Heart right ventricle (tissue), 16 donors: Measurements from ENCODE around the gene NAPA. TPM values are rescaled to one million over a fixed set of nuclear protein-coding genes. Genes with fewer than 3 reads are reported as not detected.

Experiments used
- ATAC-seq, 8 donors: fragments of 200-7000 bp; cut with Tn5 transposase; one replicate each; pipeline ENCODE4 v1.9.1; 2020; ENCODE audit warnings: mild to moderate bottlenecking in 8 of 8, moderate library complexity in 8 of 8, moderate number of reproducible peaks in 1 of 8
- DNase-seq, 2 donors: peaks; one replicate each; pipeline ENCODE4 v3.0.0-alpha.2; 2020
- H3K27ac ChIP-seq, 10 donors: fragments of 200-600 bp; sonication (generic) in 2 of 10; one replicate each; pipeline versions ENCODE4 v1.5.0 to v1.8.0; 2020 to 2022; ENCODE audit warnings: mild to moderate bottlenecking in 3 of 10
- H3K27me3 ChIP-seq, 7 donors: fragments of 200-600 bp; one replicate each; pipeline ENCODE4 v1.8.0; 2021 to 2022; ENCODE audit warnings: mild to moderate bottlenecking in 2 of 7
- H3K36me3 ChIP-seq, 9 donors: fragments of 200-600 bp; sonication (generic) in 1 of 9; one replicate each; pipeline versions ENCODE4 v1.5.0 to v1.8.0; 2020 to 2022; ENCODE audit warnings: mild to moderate bottlenecking in 2 of 9
- H3K4me1 ChIP-seq, 9 donors: fragments of 200-600 bp; sonication (generic) in 1 of 9; one replicate each; pipeline versions ENCODE4 v1.5.0 to v1.8.0; 2020 to 2022; ENCODE audit warnings: mild to moderate bottlenecking in 4 of 9
- H3K4me3 ChIP-seq, 10 donors: fragments of 200-600 bp; sonication (generic) in 2 of 10; one replicate each; pipeline versions ENCODE4 v1.5.0 to v1.8.0; 2020 to 2022; ENCODE audit warnings: mild to moderate bottlenecking in 7 of 10, moderate library complexity in 2 of 10
- H3K9me3 ChIP-seq, 11 donors: fragments of 200-600 bp in 10 of 11; sonication (generic) in 2 of 11; one replicate each; pipeline versions ENCODE4 v1.5.0 to v1.8.0; 2013 to 2022; ENCODE audit warnings: mild to moderate bottlenecking in 2 of 11, control low read depth in 1 of 11, moderate library complexity in 1 of 11
- CTCF ChIP-seq, 9 donors: fragments of 200-600 bp; sonication (generic) in 2 of 9; IDR thresholded peaks; one replicate each; pipeline versions ENCODE4 v1.5.0 to v1.8.0; 2021 to 2022; ENCODE audit warnings: antibody characterized with exemption in 9 of 9, mild to moderate bottlenecking in 5 of 9, moderate library complexity in 1 of 9
- WGBS, 2 donors: extraction: QIAGEN DNeasy Blood & Tissue Kit; methylation state at CpG; one replicate each; pipeline ENCODE4 v1.1.7; 2013; ENCODE audit warnings: inconsistent platforms in 1 of 2; 5-methylcytosine and 5-hydroxymethylcytosine counted together
- intact Hi-C, 10 donors: fragments of 100-400 bp; cut with DNase I; formaldehyde crosslinking; loops; one replicate each; pipeline versions ENCODE4 v1.11.1 to v1.14.2; 2022
- polyA plus RNA-seq, 2 donors: library from polyadenylated mRNA; stranded (reverse); fragments of 200-250 nt; gene quantifications; one replicate each; pipeline ENCODE4 v1.2.3, GENCODE V29; 2013
- total RNA-seq, 10 donors: library from RNA; stranded (reverse); fragmentation: NEBNext Ultra II Directional in 3 of 10; extraction: Animal tissue kit (Norgen Biotek cat#: 25700) in 3 of 10; gene quantifications; one replicate each; pipeline versions ENCODE4 v1.2.1 to v1.2.4, GENCODE V29; 2021 to 2023
- donor health status: Arrhythmogenic right ventricular cardiomyopathy.
- donor health status: ischemic (EF 13 %, LVEDD 7.1; RV severe dilation, severe dysfunction).
- donor health status: healthy with polysubstance abuse.
- donor health status: DM: no; HTN: yes; CAD: no.
- donor health status: DM: no; HTN: no; CAD: no.
- donor health status: ischemic (EF 25% LVEDD 6.9; RV normal size, moderate dysfunction).
- donor health status: ischemic (EF 25% LVEDD 5.7; RV mildly dilated, moderate dysfunction).
- donor health status: healthy.
- donor health status: DM: yes; HTN: yes; CAD: no.
- donor health status: Ischemic cardiomyopathy.
- donor health status: ischemic (EF 35%, LVEDD 5.7; RV mildly dilated, moderate dysfunction).
- donor health status: nonischemic (EF 11% LVEDD 7.7; RV severe dilation, severe dysfunction).
- donor health status: DM: yes; HTN: yes; CAD: no.
- donor health status: PGD.
- donor health status: ischemic (EF 29% LVEDD 5.4; RV normal size, mild dysfunction).
- donor health status: nonischemic (EF 23%, LVEDD 6.1; RV moderate dilation, normal function).

The NAPA gene
- total and polyA plus RNA-seq, 12 donors = 115 to 183 (median 125) TPM

- Histone ChIP-seq H3K4me3 (no peak overlapping the region), H3K27me3 (peaks cover 9 to 29% (median 16%) of the 10 kb centered on the region in 7 donors), H3K9me3 (no peaks in the 10 kb centered on the region), H3K27ac (peak overlapping the region in 1 of 10 donors; percentile 78), H3K36me3 (no peaks in the 10 kb centered on the region), H3K4me1 (peaks cover 0 to 20% (median 6%) of the 10 kb centered on the region in 9 donors)
- ATAC-seq (no peak), DNase-seq (no peak)
- WGBS, 2 donors = 56 to 71% methylated on average over 4 of the region's 4 CpGs
- intact Hi-C loops = loop anchor here in 1 of 10 donors (10.0 kb wide), 1 partner anchor 54 kb away; no protein-coding TSS in a partner anchor
- peak in 4 of 9 donors; percentile 8 to 22 (median 14) for TF ChIP-seq CTCF (IDR thresholded peaks at IDR 0.05)
Observed at GRCh38 chr19:47540748-47541147, 25.9 kb upstream of the NAPA start.

GRCh38 chr19:47539747-47540311 is 25.0 kb upstream of the NAPA start:
- no peak for TF ChIP-seq CTCF (IDR thresholded peaks at IDR 0.05)
- Histone ChIP-seq H3K27me3 (peaks cover 4 to 20% (median 7%) of the 10 kb centered on the region in 7 donors), H3K4me1 (peaks cover 0 to 12% (median 6%) of the 10 kb centered on the region in 9 donors), H3K9me3 (no peaks in the 10 kb centered on the region), H3K27ac (no peak overlapping the region), H3K4me3 (no peak overlapping the region), H3K36me3 (no peaks in the 10 kb centered on the region)
- no peak for DNase-seq
- no peak for ATAC-seq
- intact Hi-C loops = loop anchor here in 1 of 10 donors (10.0 kb wide), 1 partner anchor 55 kb away; no protein-coding TSS in a partner anchor
- WGBS, 2 donors = 58 to 60% methylated on average over 12 of the region's 12 CpGs

GRCh38 chr19:47538812-47539211 is 23.9 kb upstream of the NAPA start:
- peaks cover 0 to 9% (median 0%) of the 10 kb centered on the region in 7 donors for H3K27me3 ChIP-seq

GRCh38 chr19:47537493-47537892 is 22.6 kb upstream of the NAPA start:
- peaks cover 0 to 10% (median 6%) of the 10 kb centered on the region in 9 donors for H3K4me1 ChIP-seq
- DNase-seq (no peak), ATAC-seq (no peak)
- H3K27me3 ChIP-seq = no peaks in the 10 kb centered on the region
- intact Hi-C loops = no loop called here
- H3K4me3 ChIP-seq = no peak overlapping the region
- H3K9me3 ChIP-seq = no peaks in the 10 kb centered on the region
- WGBS, 2 donors = 91 to 92% methylated on average over 4 of the region's 4 CpGs
- H3K27ac ChIP-seq = no peak overlapping the region
- no peaks in the 10 kb centered on the region for H3K36me3 ChIP-seq
- no peak for TF ChIP-seq CTCF (IDR thresholded peaks at IDR 0.05)

More at GRCh38 chr19:47538812-47539211, 23.9 kb upstream of the NAPA start:
- Histone ChIP-seq H3K27ac (no peak overlapping the region), H3K9me3 (no peaks in the 10 kb centered on the region), H3K4me1 (peaks cover 0 to 11% (median 6%) of the 10 kb centered on the region in 9 donors), H3K36me3 (no peaks in the 10 kb centered on the region), H3K4me3 (no peak overlapping the region)
- ATAC-seq = no peak
- TF ChIP-seq CTCF (IDR thresholded peaks at IDR 0.05) = no peak
- WGBS, 2 donors = 84 to 85% methylated on average over 5 of the region's 5 CpGs
- DNase-seq = no peak
- intact Hi-C loops = no loop called here
